H1 (cell line): ENCODE measurements around the gene TAS2R1. TPM values are rescaled to one million over a fixed set of nuclear protein-coding genes. Genes with fewer than 3 reads are reported as not detected.

Experiments used
- CEBPB ChIP-seq: IDR thresholded peaks from 2 replicates; pipeline ENCODE4 v1.6.1; 2012; ENCODE audit warnings: low read depth, low read length
- CHD7 ChIP-seq: fragments of 300-600 bp; sonication (generic); IDR thresholded peaks from 2 replicates; pipeline ENCODE4 v1.7.1; 2012; ENCODE audit warnings: low read length, moderate library complexity, mild to moderate bottlenecking, inconsistent platforms; ENCODE audit not compliant: insufficient replicate concordance
- EP300 ChIP-seq, 2 experiments: IDR thresholded peaks; 1 replicate in 1 of 2; 2 replicates in 1 of 2; pipeline ENCODE4 v1.6.1; 2011 to 2012; ENCODE audit warnings: low read depth in 2 of 2, low read length in 2 of 2, mild to moderate bottlenecking in 2 of 2, borderline replicate concordance in 1 of 2, inconsistent platforms in 1 of 2, moderate library complexity in 1 of 2
- POLR2A ChIP-seq, 2 experiments: IDR thresholded peaks; 1 replicate in 1 of 2; 2 replicates in 1 of 2; pipeline ENCODE4 v1.6.1; 2011; ENCODE audit warnings: low read depth in 2 of 2, low read length in 2 of 2, mild to moderate bottlenecking in 2 of 2; ENCODE audit errors: control extremely low read depth in 1 of 2
- POLR2AphosphoS5 ChIP-seq: IDR thresholded peaks from 2 replicates; pipeline ENCODE4 v1.6.1; 2011; ENCODE audit warnings: low read depth, low read length
- polyA plus RNA-seq, 7 experiments: library from polyadenylated mRNA; depleted of rRNA in 3 of 7; stranded (reverse) in 5 of 7; unstranded in 2 of 7; fragments of >200 nt in 5 of 7; fragments of 200-250 nt in 2 of 7; gene quantifications; 1 replicate in 5 of 7; 2 replicates in 1 of 7; 4 replicates in 1 of 7; pipeline versions ENCODE4 v1.2.1 to v1.2.3, GENCODE V29; 2011 to 2013; ENCODE audit warnings: missing spikeins in 2 of 7, mixed read lengths in 2 of 7
- total RNA-seq: library from RNA; stranded (reverse); fragmentation: NEBNext Ultra II Directional; extraction: Animal tissue kit (Norgen Biotek cat#: 25700); gene quantifications from 2 replicates; pipeline ENCODE4 v1.2.1, GENCODE V29; 2021

The TAS2R1 gene
- total and polyA plus RNA-seq, 2 of the 8 experiments (the other 6 are each of a cell fraction or from before 2014, with no cell fraction given) = not detected

DNA sequence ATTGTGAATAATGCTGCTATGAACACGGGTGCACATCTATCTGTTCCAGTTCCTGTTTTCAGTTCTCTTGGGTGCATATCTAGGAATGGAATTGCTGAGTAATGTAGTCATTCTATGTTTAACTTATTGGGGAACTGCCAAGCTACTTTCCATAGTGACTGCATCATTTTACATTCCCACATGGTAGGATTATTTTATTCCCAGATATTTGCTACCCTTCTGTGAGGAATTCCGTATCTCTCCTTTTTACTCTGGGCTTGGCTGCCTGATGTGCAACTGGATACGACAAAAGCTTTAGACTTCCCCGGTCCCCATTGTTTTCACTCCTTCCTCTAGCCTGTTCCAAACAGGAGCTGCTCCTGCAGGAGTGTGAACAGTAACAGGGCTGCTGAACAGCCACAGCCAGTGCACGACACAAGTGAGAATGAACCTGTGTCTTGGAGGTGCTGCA is 7.2 kb downstream of the TAS2R1 start (continued):
- TF ChIP-seq CHD7 (no peak), POLR2AphosphoS5 (no peak), POLR2A (IDR thresholded peaks at IDR 0.05; ENCODE audit: control extremely low read depth in 1 of 2, low read depth in 2 of 2, low read length in 2 of 2) (no peak), EP300 (IDR thresholded peaks at IDR 0.05; ENCODE audit: borderline replicate concordance in 1 of 2, low read depth in 2 of 2, low read length in 2 of 2) (no peak), CEBPB (no peak)
